Measurements from ENCODE around the gene THY1. TPM values are rescaled to one million over a fixed set of nuclear protein-coding genes. Genes with fewer than 3 reads are reported as not detected.
A peak's percentile ranks its signal among the peaks of the same experiment; 100 is the strongest.
"Not testable (repeated sequence)": the region's sequence is repeated elsewhere in the genome, so short reads cannot be mapped to it uniquely, and the experiment has no call there.

The THY1 gene
- total RNA-seq, 1 donor from 2014 or later = 3.8 TPM

DNA sequence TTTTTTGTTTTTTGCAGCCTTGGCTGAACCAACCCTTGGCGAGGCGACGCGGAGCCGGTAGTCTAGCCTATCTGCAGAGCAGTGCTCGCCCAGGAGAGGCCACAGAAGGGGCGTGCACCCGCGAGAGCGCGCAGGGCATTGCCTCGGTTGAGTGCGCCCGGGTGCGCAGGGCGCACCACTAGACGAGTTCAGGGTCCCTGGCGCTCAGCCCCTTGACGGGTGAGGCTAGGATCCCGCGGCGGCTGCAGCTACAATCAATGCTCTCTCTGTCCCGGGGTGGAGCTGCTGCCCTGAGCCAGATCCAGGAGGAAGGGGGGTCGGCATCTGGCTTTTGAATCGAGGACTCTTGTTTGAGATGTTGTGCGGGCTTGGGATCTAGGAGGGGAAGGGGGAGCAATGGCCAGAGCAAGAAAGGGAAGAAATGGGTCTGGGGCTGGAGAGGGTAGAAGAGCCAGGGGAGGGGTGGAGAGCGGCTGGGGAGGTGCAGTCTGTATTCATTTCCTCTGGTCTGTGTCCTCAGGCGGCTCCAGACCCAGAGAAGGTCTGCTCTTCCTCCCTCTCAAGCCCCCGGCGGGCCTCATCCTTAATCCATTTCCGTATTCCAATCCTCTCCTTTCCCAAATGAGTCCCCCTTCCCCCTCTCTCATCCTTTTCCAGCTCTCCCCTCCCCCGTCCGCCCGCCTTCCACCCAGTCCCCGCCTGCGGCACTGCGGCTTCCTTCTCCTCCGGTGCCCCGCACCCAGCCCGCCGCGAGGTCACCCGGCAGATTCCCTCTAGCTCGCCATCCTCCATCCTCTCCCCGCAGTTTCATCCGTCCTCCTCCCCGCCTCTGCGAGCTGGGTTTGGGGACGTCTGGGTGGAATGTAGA lies 797 bp downstream of the THY1 start:
- ATAC-seq (peak; percentile 50), DNase-seq (ENCODE audit: low spot score) (no peak)
- intact Hi-C loops (cut with DNase I) = no loop called here

DNA sequence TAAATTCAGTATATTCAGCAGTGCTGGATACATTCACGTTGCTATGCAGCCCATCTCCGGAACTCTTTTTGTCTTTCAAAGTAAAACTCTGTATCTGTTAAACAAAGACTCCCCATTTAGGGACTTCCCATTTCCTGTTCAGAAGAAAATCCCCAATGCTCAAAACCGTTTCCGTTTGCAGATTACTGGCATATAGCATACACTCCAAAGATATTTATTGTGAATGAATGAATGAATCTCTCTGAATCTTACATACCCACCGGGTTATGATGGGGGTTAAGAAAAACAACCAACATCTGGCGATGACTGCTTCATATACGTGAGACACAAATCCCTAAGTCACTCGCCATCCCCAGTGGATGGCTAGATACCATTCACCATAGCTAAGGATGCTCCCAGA lies 1.6 kb downstream of the THY1 start:
- ATAC-seq (no peak), DNase-seq (ENCODE audit: low spot score) (no peak)
- intact Hi-C loops (cut with DNase I) = no loop called here

DNA sequence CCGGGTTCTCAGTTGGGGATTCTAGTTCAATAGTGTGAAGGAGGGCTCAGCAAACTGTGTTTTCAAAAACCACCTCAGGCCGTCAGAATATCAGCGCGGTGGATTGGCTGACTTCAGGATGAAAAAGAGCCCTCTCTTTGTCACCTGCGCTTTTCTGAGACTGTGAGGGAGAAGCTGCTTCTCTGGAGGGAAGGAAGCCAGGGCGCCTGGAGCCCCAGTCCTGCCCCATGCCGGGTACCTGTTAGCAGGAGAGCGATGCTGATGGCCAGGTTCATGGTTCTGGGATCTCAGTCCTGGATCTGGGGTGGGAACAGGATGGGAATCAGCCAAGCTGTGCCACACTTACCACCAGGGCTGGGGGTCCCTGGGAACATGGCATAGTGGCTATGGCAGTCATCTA lies 2.3 kb downstream of the THY1 start:
- no peak for ATAC-seq
- DNase-seq (ENCODE audit: low spot score) = no peak
- intact Hi-C loops (cut with DNase I) = no loop called here

DNA sequence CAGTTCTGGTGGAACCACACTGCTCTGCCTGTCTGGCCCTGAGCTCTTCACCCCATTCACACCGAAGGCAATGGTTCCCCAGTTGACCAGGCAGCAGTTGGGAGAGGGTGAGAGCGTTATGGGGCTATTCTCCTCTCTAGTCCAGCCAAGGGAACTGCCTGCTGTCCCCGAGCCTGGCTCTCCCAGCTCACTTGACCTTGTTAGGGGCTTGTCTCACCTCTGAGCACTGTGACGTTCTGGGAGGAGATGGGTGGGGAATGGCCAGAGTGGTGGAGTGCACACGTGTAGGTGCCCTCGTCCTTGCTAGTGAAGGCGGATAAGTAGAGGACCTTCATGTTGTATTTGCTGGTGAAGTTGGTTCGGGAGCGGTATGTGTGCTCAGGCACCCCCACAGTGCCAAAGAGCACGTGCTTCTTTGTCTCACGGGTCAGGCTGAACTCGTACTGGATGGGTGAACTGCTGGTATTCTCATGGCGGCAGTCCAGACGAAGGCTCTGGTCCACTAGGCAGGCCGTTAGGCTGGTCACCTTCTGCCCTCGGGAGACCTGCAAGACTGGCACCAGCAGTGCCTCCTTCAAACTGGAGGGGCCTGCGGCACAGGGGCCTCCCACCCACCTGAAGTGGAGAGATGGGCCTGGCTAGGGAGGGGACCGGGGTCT lies 3.0 kb downstream of the THY1 start:
- ATAC-seq (no peak), DNase-seq (ENCODE audit: low spot score) (no peak)
- intact Hi-C loops (cut with DNase I) = no loop called here

DNA sequence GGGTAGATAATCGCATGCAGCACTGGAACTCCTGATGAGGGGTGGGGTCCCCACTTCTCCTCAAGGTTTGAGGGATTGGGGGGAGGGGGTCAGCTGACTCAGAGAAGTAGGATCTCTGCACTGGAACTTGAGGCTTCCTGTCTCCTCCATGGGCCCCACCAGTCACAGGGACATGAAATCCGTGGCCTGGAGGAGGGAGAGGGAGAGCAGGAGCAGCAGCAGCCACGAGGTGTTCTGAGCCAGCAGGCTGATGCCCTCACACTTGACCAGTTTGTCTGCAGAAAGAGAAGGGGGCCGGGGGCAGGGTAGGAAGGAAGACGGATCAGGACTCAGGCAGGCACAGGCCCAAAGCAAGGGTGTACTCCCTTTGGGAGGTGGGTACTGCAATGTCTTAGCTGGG lies 3.7 kb downstream of the THY1 start:
- ATAC-seq (no peak), DNase-seq (ENCODE audit: low spot score) (no peak)
- intact Hi-C loops (cut with DNase I) = no loop called here

DNA sequence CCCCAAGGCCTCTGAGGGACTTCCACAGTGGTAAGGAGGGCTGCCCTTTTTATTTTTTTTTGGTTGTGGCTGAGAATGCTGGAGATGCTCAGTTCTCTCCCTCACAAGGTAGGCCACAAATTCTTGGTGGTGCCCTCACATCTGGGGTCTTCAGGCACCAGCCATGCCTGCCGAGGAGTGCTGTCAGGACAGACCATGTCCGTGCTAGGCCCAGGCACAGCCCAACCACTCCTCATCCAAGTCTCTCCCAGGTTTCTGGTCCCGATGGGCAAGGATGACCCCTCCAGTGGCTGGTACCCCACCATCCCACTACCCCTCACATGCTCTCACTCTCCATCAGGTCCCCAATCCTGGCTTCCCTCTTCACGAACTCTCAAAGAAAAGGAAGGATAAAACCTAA lies 4.2 kb downstream of the THY1 start:
- intact Hi-C loops (cut with DNase I) = no loop called here
- no peak for ATAC-seq
- no peak for DNase-seq (ENCODE audit: low spot score)

DNA sequence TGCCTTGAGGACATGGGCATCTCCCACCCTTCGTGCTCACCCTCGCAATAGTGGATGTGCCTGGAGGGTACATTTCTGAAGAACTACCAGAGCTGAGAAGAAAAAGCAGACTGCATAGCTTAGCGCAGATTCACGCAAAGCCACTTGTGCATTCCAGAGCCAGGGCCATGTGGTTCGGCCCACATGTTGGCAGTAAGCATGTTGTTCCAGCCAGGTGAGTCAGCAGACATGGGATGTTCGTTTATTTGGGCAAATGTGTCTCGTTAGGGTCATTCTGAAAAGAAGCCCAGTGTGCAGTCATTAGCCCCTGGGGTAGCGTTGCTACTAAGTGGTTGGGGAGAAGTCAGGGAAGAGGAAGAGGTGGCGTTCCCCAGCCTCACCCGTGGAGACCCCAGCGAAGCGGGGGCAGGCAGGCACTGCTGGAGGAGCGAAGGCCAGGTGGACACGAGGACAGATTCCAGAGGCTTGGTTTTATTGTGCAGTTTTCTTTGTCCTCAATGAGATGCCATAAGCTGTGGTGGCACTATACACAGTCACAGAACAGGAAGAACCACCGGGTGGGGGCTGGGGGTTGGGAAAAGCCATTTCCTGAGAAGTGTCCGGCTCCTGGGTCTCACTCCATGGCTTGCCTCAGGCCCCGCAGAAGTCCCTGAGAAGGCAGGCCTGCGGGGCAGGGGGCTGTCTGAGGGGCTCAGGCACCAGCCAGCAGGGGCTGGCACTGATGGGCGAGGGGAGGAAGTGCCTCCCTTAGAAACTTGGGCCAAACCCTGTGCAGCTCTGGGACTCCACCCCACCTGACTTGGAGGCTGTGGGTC lies 5.0 kb downstream of the THY1 start:
- intact Hi-C loops (cut with DNase I) = no loop called here
- no peak for ATAC-seq
- DNase-seq (ENCODE audit: low spot score) = no peak

DNA sequence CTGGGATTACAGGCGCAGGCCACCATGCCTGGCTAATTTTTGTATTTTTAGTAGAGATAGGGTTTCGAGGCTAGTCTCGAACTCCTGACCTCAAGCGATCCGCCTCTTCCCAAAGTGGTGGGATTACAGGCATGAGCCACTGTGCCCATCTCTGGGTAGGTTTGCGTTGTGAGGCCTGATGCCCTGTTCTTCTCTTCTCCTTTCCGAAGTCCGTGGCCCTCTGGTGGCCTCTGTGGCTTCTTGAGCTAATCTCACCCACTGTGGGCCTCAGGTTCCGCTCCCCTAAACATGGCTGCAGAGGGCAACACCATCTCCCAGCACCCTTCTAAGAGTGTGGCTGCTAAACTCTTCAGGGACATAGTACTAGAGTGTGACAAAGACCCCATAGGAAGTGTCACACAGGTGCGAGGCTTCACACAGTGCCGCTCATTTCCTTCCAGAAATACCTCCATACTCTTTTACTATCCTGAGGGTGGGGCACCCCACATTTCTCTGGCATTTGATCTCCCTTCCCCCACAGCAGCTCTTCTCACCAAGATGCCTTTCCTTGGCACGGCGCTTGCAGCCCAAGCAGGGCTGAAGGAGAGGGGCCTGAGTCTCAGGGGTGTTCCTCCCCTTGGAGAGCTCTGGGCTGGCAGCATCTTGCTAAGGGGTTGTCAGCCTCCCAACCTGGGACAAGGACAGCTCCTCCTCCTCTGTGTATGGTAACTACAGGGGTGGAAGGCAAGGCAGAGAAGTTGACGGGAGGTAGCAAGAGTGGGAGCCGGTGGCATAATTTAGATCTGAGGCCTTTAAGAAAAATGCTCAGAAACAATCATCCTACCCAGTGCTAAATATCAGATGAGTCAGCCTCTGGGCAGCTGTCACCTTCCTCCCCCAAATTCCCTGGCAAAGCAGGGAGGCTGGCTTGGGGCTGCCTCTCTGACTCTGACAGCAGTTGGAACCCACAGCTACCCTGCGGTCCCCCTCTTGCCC lies 6.1 kb downstream of the THY1 start:
- no peak for DNase-seq (ENCODE audit: low spot score)

DNA sequence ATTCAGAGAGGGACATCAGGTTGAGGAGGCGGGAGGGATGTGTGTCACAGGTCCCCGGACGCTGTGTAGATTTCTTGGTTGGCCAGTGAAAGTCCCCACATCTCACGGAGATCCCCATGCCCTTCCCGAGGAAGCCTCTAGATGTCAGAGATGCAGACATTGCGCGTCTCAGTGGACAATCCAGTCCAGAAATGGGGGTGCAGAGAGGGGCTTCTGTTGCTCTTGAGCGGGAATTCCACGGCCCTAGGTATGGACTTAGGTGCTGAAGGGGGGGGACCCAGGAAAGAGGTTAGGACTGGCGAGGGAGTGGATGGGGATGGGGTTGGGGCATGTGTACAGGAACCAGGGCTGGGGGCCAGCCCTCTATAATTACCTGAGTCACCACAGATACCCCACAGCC lies 7.0 kb downstream of the THY1 start:
- ATAC-seq = no peak
- intact Hi-C loops (cut with DNase I) = no loop called here
- no peak for DNase-seq (ENCODE audit: low spot score)

More for the DNA sequence above, 6.1 kb downstream of the THY1 start:
- no peak for ATAC-seq
- intact Hi-C loops (cut with DNase I) = no loop called here

DNA sequence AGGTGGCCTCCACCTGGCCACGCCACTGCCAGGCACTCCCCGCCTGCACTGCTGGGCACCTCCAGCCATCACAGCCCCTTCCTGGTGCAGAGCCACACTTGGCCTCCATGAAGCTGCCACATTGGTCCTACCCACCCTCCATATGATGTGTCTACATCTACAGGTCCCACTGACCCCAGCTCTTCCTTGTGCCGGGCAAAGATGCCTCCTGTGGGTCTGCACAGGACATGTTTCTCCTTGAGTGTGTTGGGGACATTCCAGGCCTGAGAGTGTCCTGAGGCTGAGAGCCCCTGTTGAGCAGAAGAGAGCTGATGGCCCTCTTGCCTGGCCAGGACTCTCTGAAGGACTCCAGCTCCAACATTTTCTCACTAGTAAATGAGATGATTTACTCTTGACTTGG lies 7.5 kb downstream of the THY1 start:
- intact Hi-C loops (cut with DNase I) = no loop called here
- ATAC-seq (no peak), DNase-seq (ENCODE audit: low spot score) (no peak)

DNA sequence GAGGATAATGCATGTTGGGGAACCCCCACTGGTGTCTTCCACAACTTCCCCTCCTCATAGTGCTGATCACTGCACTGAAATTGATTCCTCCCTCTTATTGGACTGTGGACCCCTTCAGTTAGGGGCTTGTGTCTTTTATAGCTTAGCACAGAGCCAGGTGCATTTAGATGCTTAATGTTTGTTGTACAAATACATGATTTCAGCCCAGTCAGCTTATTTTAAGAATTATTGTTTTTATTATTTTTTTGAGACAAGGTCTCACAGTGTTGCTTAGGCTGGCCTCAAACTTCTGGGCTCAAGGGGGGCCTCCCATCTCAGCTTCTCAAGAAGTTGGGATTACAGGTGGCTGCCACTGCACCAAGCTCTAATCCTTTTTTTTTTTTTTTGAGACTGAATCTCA lies 8.2 kb downstream of the THY1 start:
- DNase-seq (ENCODE audit: low spot score) = no peak
- no peak for ATAC-seq
- intact Hi-C loops (cut with DNase I) = no loop called here

DNA sequence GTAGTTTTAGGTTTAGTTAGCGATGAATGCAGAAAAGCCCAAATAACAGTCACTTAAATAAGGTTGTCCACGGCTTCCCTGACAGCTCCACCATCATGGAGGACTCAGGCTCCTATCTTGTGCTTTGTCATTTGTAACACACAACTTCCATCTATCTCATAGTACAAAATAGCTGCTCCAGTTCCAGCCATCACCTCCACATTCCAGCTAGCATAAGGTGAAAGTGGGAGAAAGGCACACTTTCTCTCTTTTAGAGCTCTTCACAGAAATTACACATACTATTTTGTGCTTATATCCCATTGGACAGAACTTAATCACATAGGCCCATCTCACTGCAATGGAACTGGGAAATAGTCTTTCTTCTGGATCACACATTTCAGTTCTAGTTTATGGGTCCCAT lies 8.7 kb downstream of the THY1 start:
- DNase-seq (ENCODE audit: low spot score) (no peak), ATAC-seq (no peak)
- intact Hi-C loops (cut with DNase I) = no loop called here

DNA sequence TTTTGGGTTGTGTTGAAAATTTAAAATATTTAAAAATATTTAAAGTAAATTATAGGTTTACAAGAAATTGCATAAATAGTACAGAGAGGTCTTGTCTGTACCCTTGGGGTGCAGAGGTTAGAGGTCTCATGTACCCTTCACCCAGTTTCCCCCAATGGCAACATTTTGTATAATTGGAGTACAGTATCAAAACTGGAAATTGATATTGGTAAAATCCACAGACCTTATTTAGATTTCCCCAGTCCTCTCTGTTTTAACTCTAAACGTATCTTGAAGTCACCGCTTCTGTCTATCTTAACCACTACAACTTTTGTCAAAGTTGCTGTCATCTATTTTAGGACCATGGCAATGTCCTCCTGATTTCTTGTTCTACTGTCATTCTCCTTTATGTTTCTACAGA lies 10.9 kb downstream of the THY1 start:
- ATAC-seq (no peak), DNase-seq (ENCODE audit: low spot score) (no peak)
- intact Hi-C loops (cut with DNase I) = no loop called here

DNA sequence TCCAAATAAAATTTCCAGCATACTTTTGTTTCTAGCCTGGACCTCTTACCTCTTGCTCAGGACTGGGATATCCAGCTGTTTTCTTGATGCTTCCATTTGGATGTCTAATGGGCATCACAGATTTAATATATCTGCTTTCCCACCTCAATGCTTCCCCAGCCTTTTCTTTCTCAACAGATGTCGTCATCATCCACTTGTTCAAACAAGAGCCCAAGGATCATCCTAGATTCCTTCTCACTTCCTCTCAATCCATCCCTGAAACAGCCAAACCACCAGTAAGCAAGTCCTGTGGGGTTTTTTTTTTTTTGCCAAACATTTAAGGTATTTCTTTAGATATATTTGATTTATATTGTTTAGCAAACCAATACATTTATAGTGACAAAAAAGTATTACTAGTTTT lies 12.5 kb downstream of the THY1 start:
- ATAC-seq = no peak
- intact Hi-C loops (cut with DNase I) = no loop called here
- DNase-seq (ENCODE audit: low spot score) = no peak

DNA sequence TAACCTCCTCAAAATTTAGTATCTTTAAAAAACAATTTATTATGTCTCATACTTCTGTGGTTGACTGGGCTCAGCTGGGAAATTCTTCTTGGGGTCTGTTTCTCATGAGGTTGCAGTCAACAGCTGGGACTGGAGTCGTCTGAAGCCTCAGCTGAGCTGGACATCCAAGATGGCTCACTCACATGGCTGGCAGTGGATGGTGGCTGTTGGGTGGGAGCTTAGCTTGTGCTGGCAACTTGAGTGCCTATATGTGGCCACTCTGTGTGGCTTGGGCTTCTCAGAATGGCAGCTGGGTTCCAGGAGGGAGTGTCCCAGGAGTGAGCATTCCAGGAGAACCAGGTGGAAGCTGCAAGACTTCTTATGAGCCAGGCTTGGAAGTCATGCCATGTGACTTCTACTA lies 13.2 kb downstream of the THY1 start:
- DNase-seq (ENCODE audit: low spot score) = no peak
- intact Hi-C loops (cut with DNase I) = no loop called here

DNA sequence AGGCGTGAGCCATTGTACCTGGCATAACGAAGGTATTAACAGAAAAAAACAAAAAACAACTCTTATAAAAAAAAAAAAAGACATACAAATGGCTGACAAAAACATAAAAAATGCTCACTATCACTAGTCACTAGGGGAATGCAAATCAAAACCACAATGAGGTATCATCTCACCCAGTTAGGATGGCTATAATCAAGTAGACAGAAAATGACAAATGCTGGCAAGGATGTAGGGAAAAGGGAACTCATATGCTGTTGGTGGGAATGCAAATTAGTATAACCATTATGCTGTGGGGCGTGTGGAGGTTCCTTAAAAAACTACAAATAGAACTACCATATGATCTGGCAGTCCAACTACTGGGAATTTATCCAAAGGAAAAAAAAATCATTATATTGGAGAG lies 17.0 kb downstream of the THY1 start:
- intact Hi-C loops (cut with DNase I) = no loop called here
- DNase-seq (ENCODE audit: low spot score) = no peak
- ATAC-seq = no peak

More for the DNA sequence above, 13.2 kb downstream of the THY1 start:
- ATAC-seq = no peak

DNA sequence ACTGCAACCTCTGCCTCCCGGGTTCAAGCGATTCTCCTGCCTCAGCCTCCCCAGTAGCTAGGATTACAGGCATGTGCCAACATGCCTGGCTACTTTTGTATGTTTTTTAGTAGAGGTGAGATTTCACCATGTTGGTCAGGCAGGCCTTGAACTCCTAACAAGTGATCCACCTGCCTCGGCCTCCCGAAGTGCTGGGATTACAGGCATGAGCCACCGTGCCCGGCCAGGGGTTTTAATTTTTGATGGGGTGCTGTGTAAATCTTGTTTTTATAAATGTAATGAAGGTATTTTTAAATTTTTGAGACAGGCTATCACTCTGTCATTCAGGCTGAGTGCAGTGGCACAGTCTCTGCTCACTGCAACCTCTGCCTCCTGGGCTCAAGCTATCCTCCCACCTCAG lies 17.5 kb downstream of the THY1 start:
- ATAC-seq; DNase-seq (ENCODE audit: low spot score); intact Hi-C loops (cut with DNase I): not testable (repeated sequence)

DNA sequence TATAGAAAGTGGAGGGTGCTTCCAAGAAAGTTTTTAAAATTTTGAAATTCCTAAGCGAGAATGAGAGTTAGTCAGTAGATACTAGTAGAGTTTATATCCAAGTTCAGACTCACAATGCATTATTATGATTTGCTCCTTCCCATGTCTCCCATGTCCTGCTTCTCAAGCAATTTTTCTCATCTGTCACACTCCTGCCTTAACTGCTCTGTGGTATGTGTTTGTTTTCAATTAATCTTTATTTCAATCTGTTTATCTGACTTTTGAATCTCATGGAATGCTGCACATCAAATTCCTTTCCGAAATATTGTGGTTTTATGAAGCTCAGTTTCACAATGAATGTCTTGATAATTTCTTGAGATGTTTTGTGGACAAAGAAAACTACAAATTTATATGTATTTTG lies 18.1 kb downstream of the THY1 start:
- ATAC-seq (no peak), DNase-seq (ENCODE audit: low spot score) (no peak)
- intact Hi-C loops (cut with DNase I) = no loop called here

DNA sequence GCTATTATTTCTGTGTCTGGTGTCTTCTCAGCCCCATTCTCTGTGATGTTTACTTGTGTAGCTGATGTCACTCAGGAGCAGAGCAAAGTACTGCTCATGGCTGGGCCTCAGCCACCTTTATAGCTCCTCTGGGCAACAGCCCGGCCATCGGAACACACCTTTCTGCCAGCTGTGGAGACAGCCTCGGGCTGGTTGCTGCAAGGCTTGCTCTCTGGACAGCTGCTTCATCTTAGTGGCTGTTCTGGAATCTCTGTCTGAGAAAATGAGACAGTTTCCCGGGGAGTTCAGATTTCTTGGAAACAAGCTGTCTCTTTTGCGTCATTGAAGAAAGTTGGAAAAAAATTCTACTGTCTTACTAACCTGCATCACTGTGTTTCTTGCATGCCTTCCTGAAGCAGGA lies 20.0 kb downstream of the THY1 start:
- DNase-seq (ENCODE audit: low spot score) (no peak), ATAC-seq (peak; percentile 66)
- intact Hi-C loops (cut with DNase I) = no loop called here
